Kidney (tissue), 14 donors: ENCODE measurements around the gene DLGAP1. TPM values are rescaled to one million over a fixed set of nuclear protein-coding genes. Genes with fewer than 3 reads are reported as not detected.

ENCODE experiments used
- DNase-seq, 5 donors: peaks; one replicate each; pipeline ENCODE4 v3.0.0-alpha.2; 2013 to 2020
- FAIRE-seq: peaks from 2 replicates; lab custom pipeline; 2012; peaks lifted over from hg19 to GRCh38; lab: Jason Lieb, UNC
- H3K27ac ChIP-seq, 2 donors: one replicate each; pipeline ENCODE4 v1.7.0; 2013; ENCODE audit warnings: low read depth in 2 of 2, low read length in 2 of 2, inconsistent platforms in 1 of 2
- H3K27me3 ChIP-seq: one replicate; pipeline ENCODE4 v1.7.1; 2013; ENCODE audit warnings: low read length, inconsistent platforms; ENCODE audit not compliant: control insufficient read depth, insufficient read depth
- H3K36me3 ChIP-seq, 3 donors: one replicate each; pipeline versions ENCODE4 v1.7.0 to v1.7.1; 2013; ENCODE audit warnings: low read length in 3 of 3, control low read depth in 1 of 3, inconsistent platforms in 1 of 3; ENCODE audit not compliant: insufficient read depth in 3 of 3, control insufficient read depth in 2 of 3
- H3K4me1 ChIP-seq, 3 donors: one replicate each; pipeline versions ENCODE4 v1.7.0 to v1.7.1; 2013; ENCODE audit warnings: low read length in 3 of 3, inconsistent platforms in 1 of 3, low read depth in 1 of 3; ENCODE audit not compliant: control insufficient read depth in 2 of 3, insufficient read depth in 2 of 3
- H3K4me3 ChIP-seq, 3 donors: one replicate each; pipeline versions ENCODE4 v1.7.0 to v1.8.1; 2013; ENCODE audit warnings: low read length in 3 of 3, control low read depth in 1 of 3, inconsistent platforms in 1 of 3
- H3K9ac ChIP-seq, 3 donors: one replicate each; pipeline versions ENCODE4 v1.7.0 to v1.7.1; 2013; ENCODE audit warnings: low read length in 3 of 3, control low read depth in 1 of 3, inconsistent platforms in 1 of 3
- H3K9me3 ChIP-seq, 3 donors: one replicate each; pipeline versions ENCODE4 v1.7.0 to v1.7.1; 2013; ENCODE audit warnings: low read length in 3 of 3, control low read depth in 1 of 3, inconsistent platforms in 1 of 3; ENCODE audit not compliant: control insufficient read depth in 2 of 3, insufficient read depth in 1 of 3
- intact Hi-C: fragments of 100-400 bp; cut with DNase I; formaldehyde crosslinking; loops from one replicate; pipeline ENCODE4 v1.11.1; 2022
- polyA plus RNA-seq: library from polyadenylated mRNA; stranded (reverse); fragments of 350-450 nt; fragmentation: Illumina TruSeq; extraction: RNeasy Lipid Tissue Mini Kit (QIAGEN cat#74804); gene quantifications from one replicate; pipeline ENCODE4 v1.2.3, GENCODE V29; 2014; ENCODE audit warnings: low read depth, low replicate concordance; ENCODE audit not compliant: insufficient read depth
- total RNA-seq: library from RNA; stranded (reverse); fragmentation: NEBNext Ultra II Directional; extraction: Animal tissue kit (Norgen Biotek cat#: 25700); gene quantifications from one replicate; pipeline ENCODE4 v1.2.1, GENCODE V29; 2021
- TF ChIP-seq, protein P1 (sequence below): IDR thresholded peaks from 3 replicates; pipeline ENCODE4 v1.5.1; 2012; ENCODE audit warnings: mild to moderate bottlenecking, moderate library complexity, borderline replicate concordance; ENCODE audit not compliant: insufficient read depth; ENCODE audit errors: extremely low read depth
- donor health status: control.
- donor health status: control.
- donor health status: control.
- donor health status: control.
- donor health status: control.
- donor health status: DM: yes; HTN: yes; CAD: no.
- donor health status: Normal renal cell carcinoma (clear cell type).

DLGAP1 gene
- total and polyA plus RNA-seq, 2 donors from 2014 or later, result 1.2 to 32.8 TPM

DNA sequence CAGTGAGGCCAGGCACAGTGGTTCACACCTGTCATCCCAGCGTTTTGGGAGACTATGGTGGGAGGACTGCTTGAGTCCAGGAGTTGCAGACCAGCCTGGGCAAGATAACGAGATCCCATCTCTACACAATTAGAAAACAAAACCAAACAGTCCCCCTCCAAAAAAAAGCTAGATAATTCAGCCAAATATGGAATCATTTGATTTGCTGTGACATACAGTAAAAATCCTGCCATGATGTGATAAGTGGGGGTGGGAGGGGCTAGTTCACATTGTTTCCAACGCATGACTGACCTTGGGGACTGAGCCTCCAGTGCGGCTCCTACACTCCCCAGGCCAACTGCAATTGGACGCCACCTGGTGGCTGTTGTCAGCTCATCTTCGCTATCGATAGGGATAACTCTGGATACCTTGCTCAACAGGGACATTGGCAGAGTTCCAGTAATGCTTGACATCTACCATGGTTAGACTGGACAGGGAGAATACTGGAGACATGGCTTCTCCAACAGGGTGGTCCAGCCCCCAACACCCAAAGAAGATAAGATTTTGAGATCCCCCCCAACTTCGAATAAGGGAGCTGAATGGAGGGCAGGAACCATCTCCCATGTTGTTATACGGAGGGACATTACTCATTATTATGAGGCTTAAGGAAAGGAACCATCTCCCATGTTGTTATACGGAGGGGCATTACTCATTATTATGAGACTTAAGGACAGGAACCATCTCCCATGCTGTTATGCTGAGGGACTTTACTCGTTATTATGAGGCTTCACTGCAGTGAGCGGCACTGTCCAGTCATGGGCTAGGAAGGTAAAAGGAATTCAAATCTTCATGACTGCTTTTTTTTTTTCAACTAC, 869.2 kb downstream of the DLGAP1 start:
- DNase-seq (peak; percentile 79 to 92 (median 87)), FAIRE-seq (no peak)
- peak overlapping the region in 1 of 3 donors; percentile 21 for H3K4me3 ChIP-seq
- H3K9me3 ChIP-seq, result no peaks in the 10 kb centered on the region
- no peaks in the 10 kb centered on the region for H3K27me3 ChIP-seq
- no peaks in the 10 kb centered on the region for H3K36me3 ChIP-seq
- intact Hi-C loops, result no loop called here
- no peak overlapping the region for H3K9ac ChIP-seq
- no peak overlapping the region for H3K27ac ChIP-seq
- TF ChIP-seq, protein P1, sequence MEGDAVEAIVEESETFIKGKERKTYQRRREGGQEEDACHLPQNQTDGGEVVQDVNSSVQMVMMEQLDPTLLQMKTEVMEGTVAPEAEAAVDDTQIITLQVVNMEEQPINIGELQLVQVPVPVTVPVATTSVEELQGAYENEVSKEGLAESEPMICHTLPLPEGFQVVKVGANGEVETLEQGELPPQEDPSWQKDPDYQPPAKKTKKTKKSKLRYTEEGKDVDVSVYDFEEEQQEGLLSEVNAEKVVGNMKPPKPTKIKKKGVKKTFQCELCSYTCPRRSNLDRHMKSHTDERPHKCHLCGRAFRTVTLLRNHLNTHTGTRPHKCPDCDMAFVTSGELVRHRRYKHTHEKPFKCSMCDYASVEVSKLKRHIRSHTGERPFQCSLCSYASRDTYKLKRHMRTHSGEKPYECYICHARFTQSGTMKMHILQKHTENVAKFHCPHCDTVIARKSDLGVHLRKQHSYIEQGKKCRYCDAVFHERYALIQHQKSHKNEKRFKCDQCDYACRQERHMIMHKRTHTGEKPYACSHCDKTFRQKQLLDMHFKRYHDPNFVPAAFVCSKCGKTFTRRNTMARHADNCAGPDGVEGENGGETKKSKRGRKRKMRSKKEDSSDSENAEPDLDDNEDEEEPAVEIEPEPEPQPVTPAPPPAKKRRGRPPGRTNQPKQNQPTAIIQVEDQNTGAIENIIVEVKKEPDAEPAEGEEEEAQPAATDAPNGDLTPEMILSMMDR, result peak; percentile 83
- H3K4me1 ChIP-seq, result no peaks in the 10 kb centered on the region

DNA sequence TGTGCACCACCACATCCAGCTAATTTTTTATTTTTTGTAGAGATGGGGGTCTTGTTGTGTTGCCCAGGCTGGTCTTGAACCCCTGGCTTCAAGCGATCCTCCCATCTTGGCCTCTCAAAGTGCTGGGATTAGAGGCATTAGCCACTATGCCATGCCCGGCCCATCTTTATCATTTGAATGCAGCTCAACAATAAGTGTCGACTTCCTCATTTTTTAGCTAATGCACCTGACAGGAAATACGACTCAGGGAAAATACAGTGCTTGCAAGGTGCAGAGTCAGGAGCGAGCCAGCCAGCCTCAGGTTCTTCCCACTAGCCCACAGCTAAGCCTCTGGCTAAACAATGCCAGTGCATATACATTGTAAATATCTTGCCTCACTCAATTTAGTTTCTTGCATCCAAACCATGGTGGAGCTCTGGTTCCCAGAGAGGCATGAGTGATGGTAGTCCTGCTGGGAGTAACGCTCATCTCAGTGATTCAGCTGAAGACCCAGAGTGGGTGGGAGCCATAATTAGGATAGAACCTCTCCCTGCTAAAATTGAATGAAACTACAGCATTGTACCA, 870.1 kb downstream of the DLGAP1 start:
- H3K9me3 ChIP-seq, result no peaks in the 10 kb centered on the region
- no peaks in the 10 kb centered on the region for H3K36me3 ChIP-seq
- TF ChIP-seq, protein P1, result no peak
- DNase-seq (no peak), FAIRE-seq (no peak)
- no peak overlapping the region for H3K27ac ChIP-seq
- H3K4me3 ChIP-seq, result no peak overlapping the region
- H3K4me1 ChIP-seq, result no peaks in the 10 kb centered on the region
- intact Hi-C loops, result no loop called here
- H3K27me3 ChIP-seq, result no peaks in the 10 kb centered on the region
- no peak overlapping the region for H3K9ac ChIP-seq

DNA sequence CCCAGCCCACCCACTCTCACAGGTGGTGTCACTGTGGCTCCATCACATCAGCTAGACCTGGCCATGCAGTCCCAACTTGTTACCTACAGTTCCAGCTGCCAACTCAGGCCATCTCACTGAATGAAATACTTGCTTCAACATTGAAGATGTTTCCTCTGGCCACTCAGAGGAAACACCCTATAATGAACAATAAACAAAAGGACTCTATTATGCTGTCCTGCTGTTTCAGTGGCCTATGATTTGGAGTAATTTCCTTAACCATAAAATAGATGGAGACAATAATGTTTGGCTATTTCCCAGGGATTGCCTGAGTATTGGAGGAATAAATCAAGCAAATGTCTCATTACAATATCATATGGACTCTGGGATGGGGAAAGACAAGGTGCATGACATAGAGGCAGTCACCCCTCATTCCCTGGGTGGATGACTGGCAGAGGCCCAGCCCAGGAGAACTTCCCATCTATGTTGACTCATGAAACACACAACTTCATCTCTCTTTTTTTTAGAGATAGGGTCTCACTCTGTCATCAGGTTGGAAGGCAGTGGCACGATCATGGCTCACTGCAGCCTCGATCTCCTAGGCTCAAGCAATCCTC, 870.7 kb downstream of the DLGAP1 start:
- no peaks in the 10 kb centered on the region for H3K27me3 ChIP-seq
- no peaks in the 10 kb centered on the region for H3K9me3 ChIP-seq
- no peak overlapping the region for H3K9ac ChIP-seq
- no peaks in the 10 kb centered on the region for H3K4me1 ChIP-seq
- H3K27ac ChIP-seq, result no peak overlapping the region
- TF ChIP-seq, protein P1, result no peak
- DNase-seq (no peak), FAIRE-seq (no peak)
- no peaks in the 10 kb centered on the region for H3K36me3 ChIP-seq
- H3K4me3 ChIP-seq, result no peak overlapping the region
- intact Hi-C loops, result no loop called here
